Thoracic aorta (tissue), 2 donors: ENCODE measurements around the gene LIME1. TPM values are rescaled to one million over a fixed set of nuclear protein-coding genes. Genes with fewer than 3 reads are reported as not detected.
A peak's percentile ranks its signal among the peaks of the same experiment; 100 is the strongest.

ENCODE experiments used
- ATAC-seq: fragments of 150-250 bp; one replicate; pipeline ENCODE4 v1.8.0; 2017; ENCODE audit warnings: low read depth; ENCODE audit not compliant: insufficient number of reproducible peaks, low FRiP score
- DNase-seq: peaks from one replicate; pipeline ENCODE4 v3.0.0-alpha.2; 2020; ENCODE audit warnings: low spot score
- H3K27ac ChIP-seq, 2 donors: fragments of 200-600 bp; sonication (generic); 1 replicate in 1 of 2; 2 replicates in 1 of 2; pipeline ENCODE4 v1.5.1; 2016; ENCODE audit warnings: mild to moderate bottlenecking in 2 of 2, moderate library complexity in 2 of 2
- H3K27me3 ChIP-seq: fragments of 200-600 bp; sonication (generic); replicated peaks from 2 replicates; pipeline ENCODE4 v1.6.0; 2016; ENCODE audit warnings: mild to moderate bottlenecking; ENCODE audit not compliant: insufficient read depth
- H3K36me3 ChIP-seq: fragments of 200-600 bp; sonication (generic); one replicate; pipeline ENCODE4 v1.5.1; 2016
- H3K4me1 ChIP-seq, 2 donors: fragments of 200-600 bp; sonication (generic); 1 replicate in 1 of 2; 2 replicates in 1 of 2; pipeline versions ENCODE4 v1.5.1 to v1.6.0; 2016; ENCODE audit warnings: low read depth in 2 of 2, mild to moderate bottlenecking in 1 of 2; ENCODE audit not compliant: control insufficient read depth in 1 of 2
- H3K4me3 ChIP-seq: fragments of 200-600 bp; sonication (generic); 2 replicates; pipeline ENCODE4 v1.5.1; 2016; ENCODE audit warnings: mild to moderate bottlenecking
- H3K9me3 ChIP-seq: fragments of 200-600 bp; sonication (generic); 2 replicates; pipeline ENCODE4 v1.5.1; 2016
- total RNA-seq, 2 donors: library from RNA; depleted of rRNA; stranded (reverse); fragments of >200 nt; gene quantifications; one replicate each; pipeline versions ENCODE4 v1.1.0 to v1.2.3, GENCODE V29; 2016
- TF ChIP-seq, protein P1 (sequence below): fragments of 200-600 bp; sonication (generic); IDR thresholded peaks from one replicate; pipeline ENCODE4 v1.5.1; 2019; ENCODE audit warnings: antibody characterized with exemption

Gene LIME1
- total RNA-seq, 2 donors from 2014 or later: 15.6 to 26.5 TPM

GRCh38 chr20:63696306-63696627 lies 40.2 kb upstream of the LIME1 start:
- DNase-seq (no peak), ATAC-seq (no peak)
- Histone ChIP-seq H3K9me3 (no peaks in the 10 kb centered on the region), H3K27ac (no peak overlapping the region), H3K27me3 (no peaks in the 10 kb centered on the region), H3K4me1 (peaks cover 25 to 46% of the 10 kb centered on the region in 2 donors), H3K4me3 (peak overlapping the region; percentile 51), H3K36me3 (peaks cover 7% of the 10 kb centered on the region)
- TF ChIP-seq, protein P1, sequence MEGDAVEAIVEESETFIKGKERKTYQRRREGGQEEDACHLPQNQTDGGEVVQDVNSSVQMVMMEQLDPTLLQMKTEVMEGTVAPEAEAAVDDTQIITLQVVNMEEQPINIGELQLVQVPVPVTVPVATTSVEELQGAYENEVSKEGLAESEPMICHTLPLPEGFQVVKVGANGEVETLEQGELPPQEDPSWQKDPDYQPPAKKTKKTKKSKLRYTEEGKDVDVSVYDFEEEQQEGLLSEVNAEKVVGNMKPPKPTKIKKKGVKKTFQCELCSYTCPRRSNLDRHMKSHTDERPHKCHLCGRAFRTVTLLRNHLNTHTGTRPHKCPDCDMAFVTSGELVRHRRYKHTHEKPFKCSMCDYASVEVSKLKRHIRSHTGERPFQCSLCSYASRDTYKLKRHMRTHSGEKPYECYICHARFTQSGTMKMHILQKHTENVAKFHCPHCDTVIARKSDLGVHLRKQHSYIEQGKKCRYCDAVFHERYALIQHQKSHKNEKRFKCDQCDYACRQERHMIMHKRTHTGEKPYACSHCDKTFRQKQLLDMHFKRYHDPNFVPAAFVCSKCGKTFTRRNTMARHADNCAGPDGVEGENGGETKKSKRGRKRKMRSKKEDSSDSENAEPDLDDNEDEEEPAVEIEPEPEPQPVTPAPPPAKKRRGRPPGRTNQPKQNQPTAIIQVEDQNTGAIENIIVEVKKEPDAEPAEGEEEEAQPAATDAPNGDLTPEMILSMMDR: no peak

GRCh38 chr20:63696628-63697356 lies 39.7 kb upstream of the LIME1 start, which contains the start of gene TNFRSF6B:
Gene TNFRSF6B (plus strand): TSS chr20:63696652. CDS start chr20:63696768, 116 bp downstream.
- no peaks in the 10 kb centered on the region for H3K9me3 ChIP-seq
- H3K4me1 ChIP-seq: peaks cover 25 to 46% of the 10 kb centered on the region in 2 donors
- no peaks in the 10 kb centered on the region for H3K27me3 ChIP-seq
- ATAC-seq (no peak), DNase-seq (no peak)
- TF ChIP-seq, protein P1: no peak
- H3K27ac ChIP-seq: no peak within 1 kb of the TSS
- peaks cover 7% of the 10 kb centered on the region for H3K36me3 ChIP-seq
- H3K4me3 ChIP-seq: peak within 1 kb of the TSS; percentile 51

- no peak for ATAC-seq
Measured at GRCh38 chr20:63697357-63697867, 39.1 kb upstream of the LIME1 start.

GRCh38 chr20:63697868-63698545 lies 38.5 kb upstream of the LIME1 start:
- H3K4me1 ChIP-seq: peaks cover 25 to 46% of the 10 kb centered on the region in 2 donors
- H3K36me3 ChIP-seq: peaks cover 7% of the 10 kb centered on the region
- H3K27me3 ChIP-seq: no peaks in the 10 kb centered on the region
- H3K27ac ChIP-seq: no peak overlapping the region
- no peak for DNase-seq
- TF ChIP-seq, protein P1: no peak
- H3K4me3 ChIP-seq: no peak overlapping the region
- no peak for ATAC-seq
- H3K9me3 ChIP-seq: no peaks in the 10 kb centered on the region

More at GRCh38 chr20:63697357-63697867, 39.1 kb upstream of the LIME1 start:
- TF ChIP-seq, protein P1: no peak
- Histone ChIP-seq H3K4me1 (peaks cover 25 to 46% of the 10 kb centered on the region in 2 donors), H3K27ac (no peak overlapping the region), H3K36me3 (peaks cover 7% of the 10 kb centered on the region), H3K27me3 (no peaks in the 10 kb centered on the region), H3K9me3 (no peaks in the 10 kb centered on the region), H3K4me3 (peak overlapping the region; percentile 51)
- DNase-seq: no peak
